Measurements from ENCODE around the gene LTB4R2.

DNA sequence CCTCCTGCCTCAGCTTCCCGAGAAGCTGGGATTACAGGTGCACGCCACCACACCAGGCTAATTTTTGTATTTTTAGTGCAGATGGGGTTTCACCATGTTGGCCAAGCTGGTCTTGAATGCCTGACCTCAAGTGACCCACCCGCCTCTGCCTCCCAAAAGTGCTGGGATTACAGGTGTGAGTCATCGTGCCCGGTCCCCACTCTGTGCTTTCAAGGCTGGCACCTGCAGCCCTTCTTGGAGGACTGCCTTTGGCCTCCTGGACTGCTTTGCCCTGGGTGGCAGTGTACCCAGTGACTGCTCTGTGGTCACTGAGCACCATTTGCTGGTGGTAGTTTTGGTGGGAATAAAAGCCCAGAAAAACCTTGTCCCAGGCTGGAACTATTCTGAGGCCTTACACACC lies 22.9 kb upstream of the LTB4R2 start:
- TF ChIP-seq, protein P1, sequence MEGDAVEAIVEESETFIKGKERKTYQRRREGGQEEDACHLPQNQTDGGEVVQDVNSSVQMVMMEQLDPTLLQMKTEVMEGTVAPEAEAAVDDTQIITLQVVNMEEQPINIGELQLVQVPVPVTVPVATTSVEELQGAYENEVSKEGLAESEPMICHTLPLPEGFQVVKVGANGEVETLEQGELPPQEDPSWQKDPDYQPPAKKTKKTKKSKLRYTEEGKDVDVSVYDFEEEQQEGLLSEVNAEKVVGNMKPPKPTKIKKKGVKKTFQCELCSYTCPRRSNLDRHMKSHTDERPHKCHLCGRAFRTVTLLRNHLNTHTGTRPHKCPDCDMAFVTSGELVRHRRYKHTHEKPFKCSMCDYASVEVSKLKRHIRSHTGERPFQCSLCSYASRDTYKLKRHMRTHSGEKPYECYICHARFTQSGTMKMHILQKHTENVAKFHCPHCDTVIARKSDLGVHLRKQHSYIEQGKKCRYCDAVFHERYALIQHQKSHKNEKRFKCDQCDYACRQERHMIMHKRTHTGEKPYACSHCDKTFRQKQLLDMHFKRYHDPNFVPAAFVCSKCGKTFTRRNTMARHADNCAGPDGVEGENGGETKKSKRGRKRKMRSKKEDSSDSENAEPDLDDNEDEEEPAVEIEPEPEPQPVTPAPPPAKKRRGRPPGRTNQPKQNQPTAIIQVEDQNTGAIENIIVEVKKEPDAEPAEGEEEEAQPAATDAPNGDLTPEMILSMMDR (IDR thresholded peaks at IDR 0.05) = no peak
- no peak for TF ChIP-seq POLR2A (IDR thresholded peaks at IDR 0.05)

Measured in gastroesophageal sphincter (tissue), 3 donors.